WTC11 (cell line): ENCODE measurements around the gene LIF.

ENCODE experiments used
- ELF4 ChIP-seq: sonication (generic); formaldehyde crosslinking; IDR thresholded peaks from 2 replicates; pipeline ENCODE4 v1.8.1; 2022; ENCODE audit warnings: low read depth, mild to moderate bottlenecking, moderate library complexity, missing genetic modification reagents
- ESRRA ChIP-seq: sonication (generic); formaldehyde crosslinking; IDR thresholded peaks from 2 replicates; pipeline ENCODE4 v1.8.1; 2022; ENCODE audit warnings: mild to moderate bottlenecking, missing genetic modification reagents, borderline replicate concordance
- NR1H2 ChIP-seq: sonication (generic); formaldehyde crosslinking; IDR thresholded peaks from 2 replicates; pipeline ENCODE4 v1.9.0; 2021; ENCODE audit warnings: mild to moderate bottlenecking, moderate library complexity, missing genetic modification reagents
- ZNF121 ChIP-seq: sonication (generic); formaldehyde crosslinking; IDR thresholded peaks from 2 replicates; pipeline ENCODE4 v1.8.0; 2023; ENCODE audit warnings: missing genetic modification reagents
- TF ChIP-seq, protein P1 (sequence below): fragments of 200-600 bp; IDR thresholded peaks from 2 replicates; pipeline ENCODE4 v1.8.0; 2022; ENCODE audit warnings: antibody characterized with exemption
- TF ChIP-seq, protein P2 (sequence below): sonication (generic); formaldehyde crosslinking; IDR thresholded peaks from 2 replicates; pipeline ENCODE4 v1.8.1; 2022; ENCODE audit warnings: low read depth, mild to moderate bottlenecking, moderate library complexity, missing genetic modification reagents, borderline replicate concordance
- TF ChIP-seq, protein P3 (sequence below): fragments of 250-450 bp; sonication (Bioruptor Pico); IDR thresholded peaks from 2 replicates; pipeline ENCODE4 v2.1.2; 2022; ENCODE audit warnings: mild to moderate bottlenecking, moderate library complexity

DNA sequence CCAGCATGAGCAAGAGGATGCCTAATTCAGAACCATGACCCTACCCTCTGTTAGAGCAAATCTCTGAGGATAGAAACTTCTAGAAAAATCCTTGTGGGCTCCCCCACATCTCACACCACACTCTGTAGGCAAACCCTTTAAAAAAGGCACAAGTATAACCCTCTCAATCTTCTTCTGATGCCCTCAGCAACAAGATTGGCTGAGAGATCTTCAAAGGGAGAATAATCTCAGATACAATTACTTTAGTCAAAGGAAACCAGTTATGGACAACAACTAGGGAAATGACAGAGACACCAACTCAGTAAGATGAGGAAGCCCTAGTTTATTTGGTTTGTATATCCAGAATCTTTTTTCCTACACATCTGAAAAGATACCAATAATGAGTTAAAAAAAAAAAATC, 49.2 kb downstream of the LIF start:
- TF ChIP-seq, protein P1, sequence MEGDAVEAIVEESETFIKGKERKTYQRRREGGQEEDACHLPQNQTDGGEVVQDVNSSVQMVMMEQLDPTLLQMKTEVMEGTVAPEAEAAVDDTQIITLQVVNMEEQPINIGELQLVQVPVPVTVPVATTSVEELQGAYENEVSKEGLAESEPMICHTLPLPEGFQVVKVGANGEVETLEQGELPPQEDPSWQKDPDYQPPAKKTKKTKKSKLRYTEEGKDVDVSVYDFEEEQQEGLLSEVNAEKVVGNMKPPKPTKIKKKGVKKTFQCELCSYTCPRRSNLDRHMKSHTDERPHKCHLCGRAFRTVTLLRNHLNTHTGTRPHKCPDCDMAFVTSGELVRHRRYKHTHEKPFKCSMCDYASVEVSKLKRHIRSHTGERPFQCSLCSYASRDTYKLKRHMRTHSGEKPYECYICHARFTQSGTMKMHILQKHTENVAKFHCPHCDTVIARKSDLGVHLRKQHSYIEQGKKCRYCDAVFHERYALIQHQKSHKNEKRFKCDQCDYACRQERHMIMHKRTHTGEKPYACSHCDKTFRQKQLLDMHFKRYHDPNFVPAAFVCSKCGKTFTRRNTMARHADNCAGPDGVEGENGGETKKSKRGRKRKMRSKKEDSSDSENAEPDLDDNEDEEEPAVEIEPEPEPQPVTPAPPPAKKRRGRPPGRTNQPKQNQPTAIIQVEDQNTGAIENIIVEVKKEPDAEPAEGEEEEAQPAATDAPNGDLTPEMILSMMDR: no peak
- TF ChIP-seq NR1H2 (CRISPR knock-in tag) (no peak), ELF4 (CRISPR knock-in tag) (no peak), ESRRA (no peak), ZNF121 (no peak)
- TF ChIP-seq, protein P2, sequence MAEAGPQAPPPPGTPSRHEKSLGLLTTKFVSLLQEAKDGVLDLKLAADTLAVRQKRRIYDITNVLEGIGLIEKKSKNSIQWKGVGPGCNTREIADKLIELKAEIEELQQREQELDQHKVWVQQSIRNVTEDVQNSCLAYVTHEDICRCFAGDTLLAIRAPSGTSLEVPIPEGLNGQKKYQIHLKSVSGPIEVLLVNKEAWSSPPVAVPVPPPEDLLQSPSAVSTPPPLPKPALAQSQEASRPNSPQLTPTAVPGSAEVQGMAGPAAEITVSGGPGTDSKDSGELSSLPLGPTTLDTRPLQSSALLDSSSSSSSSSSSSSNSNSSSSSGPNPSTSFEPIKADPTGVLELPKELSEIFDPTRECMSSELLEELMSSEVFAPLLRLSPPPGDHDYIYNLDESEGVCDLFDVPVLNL (CRISPR knock-in tag): no peak
- TF ChIP-seq, protein P3, sequence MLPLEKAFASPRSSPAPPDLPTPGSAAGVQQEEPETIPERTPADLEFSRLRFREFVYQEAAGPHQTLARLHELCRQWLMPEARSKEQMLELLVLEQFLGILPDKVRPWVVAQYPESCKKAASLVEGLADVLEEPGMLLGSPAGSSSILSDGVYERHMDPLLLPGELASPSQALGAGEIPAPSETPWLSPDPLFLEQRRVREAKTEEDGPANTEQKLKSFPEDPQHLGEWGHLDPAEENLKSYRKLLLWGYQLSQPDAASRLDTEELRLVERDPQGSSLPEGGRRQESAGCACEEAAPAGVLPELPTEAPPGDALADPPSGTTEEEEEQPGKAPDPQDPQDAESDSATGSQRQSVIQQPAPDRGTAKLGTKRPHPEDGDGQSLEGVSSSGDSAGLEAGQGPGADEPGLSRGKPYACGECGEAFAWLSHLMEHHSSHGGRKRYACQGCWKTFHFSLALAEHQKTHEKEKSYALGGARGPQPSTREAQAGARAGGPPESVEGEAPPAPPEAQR: no peak
